Cortex of kidney (tissue), 1 donor: ENCODE measurements around the gene ADAM12.

Source experiments
- DNase-seq: peaks from one replicate; lab custom pipeline; 2025; lab: John Stamatoyannopoulos, UW

The ADAM12 gene

DNA sequence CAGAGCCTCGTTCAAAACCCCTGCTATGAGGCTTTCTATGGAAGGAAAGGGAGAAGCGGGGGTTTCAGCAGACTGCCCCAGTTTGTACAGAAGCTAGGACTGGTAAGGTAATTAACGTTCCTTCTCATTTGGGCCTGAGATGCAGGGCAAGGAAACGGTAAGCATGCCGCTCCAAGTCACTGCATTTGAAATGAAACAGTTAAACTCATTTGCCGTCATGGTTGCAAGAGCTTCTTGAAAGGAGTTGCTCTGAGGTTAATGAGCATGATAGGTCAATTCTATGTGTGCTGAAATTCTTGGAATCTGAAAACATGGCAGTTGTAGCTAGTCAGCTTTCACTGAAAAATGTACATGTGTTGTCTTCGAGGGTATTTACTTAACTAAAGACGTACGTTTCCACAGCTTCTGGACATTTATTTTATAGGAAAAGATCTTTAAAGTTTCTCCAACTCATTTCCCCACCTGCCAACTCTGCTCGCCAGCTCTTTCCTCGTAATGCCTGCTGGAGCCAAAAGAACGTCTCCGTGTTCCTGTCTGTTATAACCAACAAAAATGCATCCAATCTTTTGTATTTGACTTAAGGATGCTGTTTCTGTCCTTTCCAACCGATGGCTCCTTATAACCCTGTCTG lies 73.3 kb downstream of the ADAM12 start:
- no peak for DNase-seq

DNA sequence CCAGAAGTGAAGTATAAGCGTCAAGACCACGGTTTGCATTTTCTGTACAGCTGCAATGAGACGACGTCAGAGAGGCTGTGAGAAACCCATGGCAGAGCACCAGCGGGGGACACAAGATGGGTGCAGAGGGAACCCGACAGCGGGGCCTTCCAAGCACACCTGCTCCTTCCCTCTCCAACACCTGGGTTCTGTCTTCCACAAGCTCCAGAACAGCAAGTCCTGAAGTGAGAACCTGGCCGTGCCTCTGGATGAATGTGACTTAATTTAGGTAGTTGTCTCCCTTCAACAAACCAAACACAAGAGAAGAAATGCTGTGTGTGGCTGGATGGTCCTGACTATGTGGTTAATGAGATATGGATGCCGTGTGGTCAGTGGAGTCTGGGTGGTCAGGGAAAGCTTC lies 76.1 kb downstream of the ADAM12 start:
- DNase-seq = no peak

- DNase-seq = no peak
Measured at GRCh38 chr10:126309228-126309883, 78.9 kb downstream of the ADAM12 start.

DNA sequence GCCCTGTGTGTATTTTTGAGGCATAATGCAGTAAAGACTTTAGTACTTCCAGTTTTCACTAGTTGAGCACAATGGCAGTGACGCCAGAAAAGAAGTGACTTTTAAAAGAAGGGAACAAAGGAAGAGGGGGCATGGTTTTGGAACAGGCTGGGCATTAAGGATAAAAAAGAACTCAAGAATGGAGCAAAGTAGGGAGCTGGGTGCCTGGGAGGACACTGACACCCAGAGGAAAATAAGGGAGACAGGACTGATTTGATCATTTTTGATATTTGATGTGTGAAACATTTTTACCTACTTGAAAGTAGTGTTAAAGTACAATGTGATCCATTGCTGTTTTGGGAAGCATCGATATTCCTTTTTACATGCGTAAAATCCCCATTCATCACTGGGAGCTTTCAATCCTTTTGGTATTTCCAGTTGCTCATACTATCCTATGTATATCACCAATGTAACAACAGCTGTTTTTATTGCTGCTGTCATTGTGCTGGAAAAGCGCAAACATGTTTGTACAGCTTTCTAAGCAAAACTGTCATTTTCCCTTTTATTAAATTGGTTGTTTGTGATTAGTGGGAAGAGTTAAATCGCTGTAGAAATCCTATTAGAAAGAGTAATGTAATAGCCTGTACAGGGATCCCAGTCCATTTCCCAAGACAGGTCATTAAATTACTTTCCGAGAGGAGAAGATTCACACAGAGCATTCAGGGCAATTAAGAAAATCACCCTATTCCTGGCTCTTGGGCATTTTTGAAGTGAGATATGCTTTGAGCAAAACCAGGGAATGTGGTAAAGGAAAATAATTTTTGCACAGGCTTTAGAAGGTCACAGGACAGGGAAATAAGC lies 85.2 kb downstream of the ADAM12 start:
- DNase-seq = no peak

GRCh38 chr10:126302476-126302756 lies 85.9 kb downstream of the ADAM12 start:
- DNase-seq = no peak

- DNase-seq = no peak
Measured at GRCh38 chr10:126301701-126302475, 86.4 kb downstream of the ADAM12 start.

GRCh38 chr10:126294451-126294850 lies 93.8 kb downstream of the ADAM12 start:
- DNase-seq = no peak

DNA sequence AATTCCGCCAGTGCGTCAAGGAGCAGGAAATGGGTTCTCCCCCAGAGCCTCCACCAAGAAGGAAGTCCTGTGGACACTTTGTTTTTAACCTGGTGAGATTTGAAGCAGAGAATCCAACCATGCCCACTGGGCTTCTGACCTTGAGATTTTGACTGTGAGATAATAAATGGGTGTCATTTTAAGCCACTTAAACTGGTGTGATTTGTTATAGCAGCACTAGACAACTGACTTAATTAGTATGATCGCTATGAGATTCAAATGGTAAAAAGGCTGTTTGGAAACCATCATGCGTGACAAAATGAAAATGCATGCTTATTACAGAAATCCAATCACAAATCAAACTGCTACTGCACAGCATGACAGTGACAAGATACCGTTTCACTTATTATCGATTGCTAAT lies 98.0 kb downstream of the ADAM12 start:
- no peak for DNase-seq

DNA sequence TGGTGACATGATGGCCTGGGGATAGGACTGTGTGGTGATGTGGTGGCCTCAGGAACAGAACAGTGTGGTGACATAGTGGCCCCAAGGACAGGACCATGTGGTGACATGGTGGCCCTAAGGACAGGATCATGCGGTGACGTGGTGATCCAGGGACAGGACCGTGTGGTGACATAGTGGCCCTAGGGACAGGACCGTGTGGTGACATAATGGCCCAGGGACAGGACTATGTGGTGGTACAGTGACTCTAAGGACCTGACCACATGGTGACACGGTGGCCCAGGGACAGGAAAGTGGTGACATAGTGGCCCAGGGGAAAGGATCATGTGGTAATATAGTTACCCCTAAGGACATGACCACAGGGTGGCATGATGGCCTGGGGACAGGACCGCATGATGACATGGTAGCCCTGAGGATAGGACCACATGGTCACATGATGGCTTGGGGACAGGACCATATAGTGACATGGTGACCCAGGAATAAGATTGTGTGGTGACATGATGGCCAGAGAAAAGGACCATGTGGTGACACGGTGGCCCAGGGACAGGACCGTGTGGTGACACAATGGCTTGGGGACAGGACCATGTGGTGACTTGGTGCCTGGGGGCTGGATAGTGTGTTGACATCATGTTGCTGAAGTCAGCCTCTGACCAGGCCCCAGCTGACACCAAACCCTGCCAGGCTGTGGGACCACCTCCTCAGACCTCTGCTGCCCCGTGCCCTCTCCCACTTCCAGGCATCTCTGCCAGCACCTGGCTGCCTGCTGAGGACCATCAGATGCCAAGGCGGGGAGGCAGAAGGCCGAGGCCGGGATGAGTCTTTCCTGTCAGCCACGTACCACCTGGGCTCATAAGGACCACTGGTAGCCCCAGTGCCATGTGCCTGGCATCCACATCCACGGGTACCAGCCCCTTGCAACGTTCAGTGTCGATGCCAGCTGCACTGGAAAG lies 99.5 kb downstream of the ADAM12 start:
- DNase-seq = no peak

DNA sequence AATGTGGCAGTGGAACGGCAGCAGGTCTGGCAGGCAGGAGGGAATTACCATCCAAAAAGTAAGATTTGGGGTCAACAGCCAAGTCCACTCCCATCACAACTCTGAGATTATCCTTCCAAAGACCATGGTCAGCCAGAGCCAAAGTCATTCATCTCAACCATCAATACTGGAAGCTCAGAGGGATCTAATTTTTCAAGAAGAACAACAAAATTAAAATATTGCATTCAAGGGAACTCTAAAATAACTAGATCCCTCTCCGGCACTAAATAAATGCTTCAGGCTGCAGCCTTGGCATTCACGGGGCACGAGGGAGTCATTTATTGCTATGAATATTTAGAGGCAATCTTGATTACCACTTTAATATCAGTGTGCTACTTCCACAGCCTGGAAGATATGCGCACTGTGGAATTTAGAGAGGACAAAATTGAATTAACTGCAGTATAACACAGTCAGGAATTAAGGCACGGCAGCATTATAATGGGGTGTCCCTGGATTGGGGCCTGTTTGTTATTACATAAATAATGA lies 102.0 kb downstream of the ADAM12 start:
- DNase-seq = no peak

DNA sequence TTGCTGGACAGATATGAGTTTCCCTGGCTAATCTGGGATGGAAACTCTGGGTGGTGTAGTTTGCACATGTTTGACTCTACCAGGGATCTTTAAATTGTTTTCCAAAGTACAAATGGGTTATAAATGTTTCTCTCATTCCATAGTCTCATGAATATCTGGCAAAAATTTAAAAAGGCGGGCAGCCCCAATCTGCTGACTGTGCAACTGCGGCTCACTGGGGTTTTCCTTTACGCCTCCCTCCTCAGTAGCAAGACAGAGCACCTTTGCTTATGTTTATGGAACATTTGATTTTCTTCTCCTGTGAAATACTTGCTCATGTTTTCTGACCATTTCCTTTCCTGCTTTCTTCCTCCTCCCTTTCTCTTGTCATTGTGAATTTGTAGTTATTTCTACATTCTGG lies 105.0 kb downstream of the ADAM12 start:
- no peak for DNase-seq

DNA sequence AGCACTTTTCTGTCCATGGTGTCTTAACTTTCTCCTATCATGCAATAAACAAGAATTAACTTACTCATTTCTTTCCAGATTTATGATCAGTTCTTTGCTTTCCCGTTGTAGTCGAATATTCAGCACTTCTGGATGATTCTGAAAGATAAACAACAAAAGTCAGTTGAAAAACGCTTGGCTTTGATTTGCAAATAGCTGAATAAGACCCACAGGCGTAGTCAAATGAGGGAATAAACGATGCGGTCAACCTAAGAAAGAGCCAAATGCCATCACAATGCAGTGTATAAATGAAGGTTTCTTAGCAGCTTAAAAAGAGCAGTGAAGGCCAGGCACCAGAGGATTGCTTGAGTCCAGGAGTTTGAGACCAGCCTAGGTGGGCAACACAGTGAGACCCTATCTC lies 109.4 kb downstream of the ADAM12 start:
- DNase-seq = no peak

- no peak for DNase-seq
Measured at GRCh38 chr10:126277181-126277580, 111.1 kb downstream of the ADAM12 start.

DNA sequence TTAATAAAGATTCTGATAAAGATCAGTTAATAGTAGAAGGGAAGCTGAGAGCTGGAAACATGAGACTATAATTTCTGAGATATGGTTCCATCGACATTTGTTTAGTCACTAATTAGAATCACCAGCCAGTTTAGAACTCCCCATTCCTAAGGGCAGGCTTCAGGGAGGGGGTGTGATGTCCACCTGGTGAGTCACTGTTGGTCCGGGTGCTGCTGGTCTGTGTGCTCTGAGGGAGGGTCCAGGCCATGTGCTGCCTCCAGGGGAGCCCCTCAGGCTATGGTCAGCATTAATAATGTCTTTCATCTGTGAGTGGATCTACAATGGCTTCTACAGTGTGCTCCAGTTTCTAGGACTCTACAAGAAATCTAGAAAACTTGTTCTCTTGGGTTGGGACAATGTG lies 115.8 kb downstream of the ADAM12 start:
- no peak for DNase-seq

- DNase-seq = no peak
Measured at GRCh38 chr10:126270111-126270510, 118.2 kb downstream of the ADAM12 start.

- DNase-seq = no peak
Measured at GRCh38 chr10:126268013-126268920, 120.0 kb downstream of the ADAM12 start.

- no peak for DNase-seq
Measured at GRCh38 chr10:126264102-126265018, 123.9 kb downstream of the ADAM12 start.

GRCh38 chr10:126263006-126263676 lies 125.1 kb downstream of the ADAM12 start:
- DNase-seq = no peak
